HL-60 (cell line): Measurements from ENCODE around the gene UBE2R2.

Experiments used
- DNase-seq, 2 experiments: peaks; one replicate each; pipeline ENCODE4 v3.0.0-alpha.2; 2010 to 2020; ENCODE audit warnings: low read depth in 1 of 2, low spot score in 1 of 2
- H3K27ac ChIP-seq: fragments of 250-450 bp; sonication (Bioruptor Pico); replicated peaks from 2 replicates; pipeline ENCODE4 v1.5.1; 2020; ENCODE audit warnings: mild to moderate bottlenecking, moderate library complexity
- H3K27me3 ChIP-seq: fragments of 250-450 bp; sonication (Bioruptor Pico); 2 replicates; pipeline ENCODE4 v1.5.1; 2021; ENCODE audit warnings: mild to moderate bottlenecking, moderate library complexity; ENCODE audit not compliant: insufficient read depth, poor library complexity, severe bottlenecking
- H3K4me3 ChIP-seq: replicated peaks from 2 replicates; pipeline ENCODE4 v1.5.1; 2011; ENCODE audit warnings: mild to moderate bottlenecking, control low read depth, low read length; ENCODE audit not compliant: insufficient read depth
- GABPA ChIP-seq: IDR thresholded peaks from 2 replicates; pipeline ENCODE4 v1.6.1; 2012; ENCODE audit warnings: low read depth
- POLR2AphosphoS5 ChIP-seq: IDR thresholded peaks from 2 replicates; pipeline ENCODE4 v1.6.1; 2012; ENCODE audit warnings: low read depth
- SPI1 ChIP-seq: IDR thresholded peaks from 2 replicates; pipeline ENCODE4 v1.6.1; 2012; ENCODE audit warnings: low read depth, mild to moderate bottlenecking, borderline replicate concordance
- TF ChIP-seq, protein P1 (sequence below): IDR thresholded peaks from one replicate; pipeline ENCODE4 v1.5.1; 2011; ENCODE audit warnings: low read length, control low read depth, inconsistent platforms; ENCODE audit not compliant: insufficient read depth
- TF ChIP-seq, protein P2 (sequence below): IDR thresholded peaks from 2 replicates; pipeline ENCODE4 v1.6.1; 2012; ENCODE audit warnings: low read depth; ENCODE audit not compliant: insufficient replicate concordance

UBE2R2 gene

DNA sequence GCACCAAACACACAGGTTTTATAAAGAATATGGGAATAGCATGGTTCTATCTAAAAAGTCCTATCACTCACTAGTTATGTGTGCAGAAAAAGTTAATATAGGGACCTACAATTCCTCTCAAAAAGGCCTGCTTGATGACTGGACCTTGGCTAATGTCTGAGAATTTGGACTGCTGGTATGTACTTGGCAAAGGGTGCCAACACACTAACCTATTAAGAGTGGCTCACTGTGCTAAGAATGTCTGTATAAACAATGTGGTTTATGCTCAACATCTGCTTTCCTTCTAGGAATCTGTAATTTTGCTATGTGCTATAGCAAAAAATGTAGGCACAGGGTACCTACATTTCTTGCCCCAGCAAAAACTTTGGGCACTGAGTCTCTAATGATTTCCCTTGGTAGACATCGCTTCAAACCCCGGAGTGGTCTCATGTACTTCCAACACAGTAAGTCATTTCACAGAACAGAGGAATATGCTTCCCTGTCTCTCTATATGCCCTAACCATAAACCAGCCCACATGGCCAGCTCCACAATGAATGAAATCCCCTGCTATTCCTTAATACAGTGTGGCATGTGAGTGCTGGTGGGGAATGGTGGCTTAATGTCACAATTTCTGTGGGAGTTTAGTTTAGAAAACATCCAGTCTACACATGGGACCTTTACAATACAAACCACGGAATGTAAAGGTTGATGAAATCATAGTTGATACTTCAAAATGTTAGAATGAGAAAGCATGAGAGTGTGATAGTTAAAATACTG, 130.0 kb downstream of the UBE2R2 start:
- H3K27me3 ChIP-seq: no peaks in the 10 kb centered on the region
- H3K4me3 ChIP-seq: no peak overlapping the region
- DNase-seq: no peak
- H3K27ac ChIP-seq: no peak overlapping the region
- TF ChIP-seq POLR2AphosphoS5: no peak
- TF ChIP-seq, protein P1, sequence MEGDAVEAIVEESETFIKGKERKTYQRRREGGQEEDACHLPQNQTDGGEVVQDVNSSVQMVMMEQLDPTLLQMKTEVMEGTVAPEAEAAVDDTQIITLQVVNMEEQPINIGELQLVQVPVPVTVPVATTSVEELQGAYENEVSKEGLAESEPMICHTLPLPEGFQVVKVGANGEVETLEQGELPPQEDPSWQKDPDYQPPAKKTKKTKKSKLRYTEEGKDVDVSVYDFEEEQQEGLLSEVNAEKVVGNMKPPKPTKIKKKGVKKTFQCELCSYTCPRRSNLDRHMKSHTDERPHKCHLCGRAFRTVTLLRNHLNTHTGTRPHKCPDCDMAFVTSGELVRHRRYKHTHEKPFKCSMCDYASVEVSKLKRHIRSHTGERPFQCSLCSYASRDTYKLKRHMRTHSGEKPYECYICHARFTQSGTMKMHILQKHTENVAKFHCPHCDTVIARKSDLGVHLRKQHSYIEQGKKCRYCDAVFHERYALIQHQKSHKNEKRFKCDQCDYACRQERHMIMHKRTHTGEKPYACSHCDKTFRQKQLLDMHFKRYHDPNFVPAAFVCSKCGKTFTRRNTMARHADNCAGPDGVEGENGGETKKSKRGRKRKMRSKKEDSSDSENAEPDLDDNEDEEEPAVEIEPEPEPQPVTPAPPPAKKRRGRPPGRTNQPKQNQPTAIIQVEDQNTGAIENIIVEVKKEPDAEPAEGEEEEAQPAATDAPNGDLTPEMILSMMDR: no peak
- no peak for TF ChIP-seq SPI1
- TF ChIP-seq, protein P2, sequence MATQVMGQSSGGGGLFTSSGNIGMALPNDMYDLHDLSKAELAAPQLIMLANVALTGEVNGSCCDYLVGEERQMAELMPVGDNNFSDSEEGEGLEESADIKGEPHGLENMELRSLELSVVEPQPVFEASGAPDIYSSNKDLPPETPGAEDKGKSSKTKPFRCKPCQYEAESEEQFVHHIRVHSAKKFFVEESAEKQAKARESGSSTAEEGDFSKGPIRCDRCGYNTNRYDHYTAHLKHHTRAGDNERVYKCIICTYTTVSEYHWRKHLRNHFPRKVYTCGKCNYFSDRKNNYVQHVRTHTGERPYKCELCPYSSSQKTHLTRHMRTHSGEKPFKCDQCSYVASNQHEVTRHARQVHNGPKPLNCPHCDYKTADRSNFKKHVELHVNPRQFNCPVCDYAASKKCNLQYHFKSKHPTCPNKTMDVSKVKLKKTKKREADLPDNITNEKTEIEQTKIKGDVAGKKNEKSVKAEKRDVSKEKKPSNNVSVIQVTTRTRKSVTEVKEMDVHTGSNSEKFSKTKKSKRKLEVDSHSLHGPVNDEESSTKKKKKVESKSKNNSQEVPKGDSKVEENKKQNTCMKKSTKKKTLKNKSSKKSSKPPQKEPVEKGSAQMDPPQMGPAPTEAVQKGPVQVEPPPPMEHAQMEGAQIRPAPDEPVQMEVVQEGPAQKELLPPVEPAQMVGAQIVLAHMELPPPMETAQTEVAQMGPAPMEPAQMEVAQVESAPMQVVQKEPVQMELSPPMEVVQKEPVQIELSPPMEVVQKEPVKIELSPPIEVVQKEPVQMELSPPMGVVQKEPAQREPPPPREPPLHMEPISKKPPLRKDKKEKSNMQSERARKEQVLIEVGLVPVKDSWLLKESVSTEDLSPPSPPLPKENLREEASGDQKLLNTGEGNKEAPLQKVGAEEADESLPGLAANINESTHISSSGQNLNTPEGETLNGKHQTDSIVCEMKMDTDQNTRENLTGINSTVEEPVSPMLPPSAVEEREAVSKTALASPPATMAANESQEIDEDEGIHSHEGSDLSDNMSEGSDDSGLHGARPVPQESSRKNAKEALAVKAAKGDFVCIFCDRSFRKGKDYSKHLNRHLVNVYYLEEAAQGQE: no peak
- no peak for TF ChIP-seq GABPA

DNA sequence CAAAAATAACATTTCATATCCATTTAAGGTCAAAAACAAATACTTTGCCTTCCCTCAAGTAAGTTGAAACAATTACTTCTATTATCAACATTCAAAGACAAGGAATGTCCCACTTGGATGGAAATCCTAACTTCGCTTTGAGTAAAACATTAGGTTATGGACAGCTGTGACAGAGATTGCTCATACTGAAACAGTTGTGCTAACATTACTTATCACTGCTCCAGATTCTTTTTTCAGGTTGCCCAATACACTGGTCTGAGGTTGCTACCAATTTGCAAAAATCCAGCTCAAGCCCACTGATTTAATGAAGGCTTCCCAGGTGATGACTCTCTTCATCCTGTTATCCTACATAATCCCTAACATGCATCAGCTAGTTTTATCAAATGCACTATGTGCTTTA, 133.4 kb downstream of the UBE2R2 start:
- Histone ChIP-seq H3K27me3 (no peaks in the 10 kb centered on the region), H3K4me3 (no peak overlapping the region), H3K27ac (no peak overlapping the region)
- TF ChIP-seq GABPA (no peak), SPI1 (no peak), POLR2AphosphoS5 (no peak)
- TF ChIP-seq, protein P1: no peak
- no peak for DNase-seq

DNA sequence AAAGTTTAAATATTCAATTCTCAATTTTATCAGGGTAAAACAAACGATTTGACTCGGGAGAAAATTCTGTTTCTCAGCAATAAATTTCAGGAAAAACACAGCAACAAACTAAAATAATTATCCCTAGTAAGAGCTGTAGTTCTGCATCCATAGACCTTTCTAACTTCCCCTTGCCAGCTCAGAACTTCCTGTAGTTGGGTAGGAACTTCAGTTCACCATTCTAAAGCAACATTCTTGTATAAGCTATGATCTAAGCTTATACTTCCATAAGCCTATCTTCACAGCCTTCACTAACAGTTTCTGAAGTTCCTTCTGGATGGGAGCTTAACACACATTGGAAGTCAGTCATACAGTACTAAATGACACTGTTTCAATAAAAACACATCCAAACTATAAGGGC, 135.1 kb downstream of the UBE2R2 start:
- H3K27ac ChIP-seq: no peak overlapping the region
- no peak overlapping the region for H3K4me3 ChIP-seq
- peak in 1 of 2 experiments; percentile 35 for DNase-seq
- TF ChIP-seq, protein P2: no peak
- TF ChIP-seq SPI1 (no peak), GABPA (no peak), POLR2AphosphoS5 (no peak)
- TF ChIP-seq, protein P1: no peak
- no peaks in the 10 kb centered on the region for H3K27me3 ChIP-seq
